Ishikawa (cell line): ENCODE data around the gene EEFSEC.

ENCODE experiments used
- CEBPB ChIP-seq: IDR thresholded peaks from 2 replicates; pipeline ENCODE4 v1.6.1; 2012
- CREB1 ChIP-seq: IDR thresholded peaks from 2 replicates; pipeline ENCODE4 v1.6.1; 2012; ENCODE audit warnings: low read depth
- EP300 ChIP-seq: IDR thresholded peaks from 2 replicates; pipeline ENCODE4 v1.6.1; 2012; ENCODE audit warnings: borderline replicate concordance
- MAX ChIP-seq: IDR thresholded peaks from 2 replicates; pipeline ENCODE4 v1.6.1; 2012
- TAF1 ChIP-seq: IDR thresholded peaks from 2 replicates; pipeline ENCODE4 v1.6.1; 2012; ENCODE audit warnings: low read depth, mild to moderate bottlenecking
- YY1 ChIP-seq: IDR thresholded peaks from 2 replicates; pipeline ENCODE4 v1.6.1; 2012; ENCODE audit warnings: low read depth

DNA sequence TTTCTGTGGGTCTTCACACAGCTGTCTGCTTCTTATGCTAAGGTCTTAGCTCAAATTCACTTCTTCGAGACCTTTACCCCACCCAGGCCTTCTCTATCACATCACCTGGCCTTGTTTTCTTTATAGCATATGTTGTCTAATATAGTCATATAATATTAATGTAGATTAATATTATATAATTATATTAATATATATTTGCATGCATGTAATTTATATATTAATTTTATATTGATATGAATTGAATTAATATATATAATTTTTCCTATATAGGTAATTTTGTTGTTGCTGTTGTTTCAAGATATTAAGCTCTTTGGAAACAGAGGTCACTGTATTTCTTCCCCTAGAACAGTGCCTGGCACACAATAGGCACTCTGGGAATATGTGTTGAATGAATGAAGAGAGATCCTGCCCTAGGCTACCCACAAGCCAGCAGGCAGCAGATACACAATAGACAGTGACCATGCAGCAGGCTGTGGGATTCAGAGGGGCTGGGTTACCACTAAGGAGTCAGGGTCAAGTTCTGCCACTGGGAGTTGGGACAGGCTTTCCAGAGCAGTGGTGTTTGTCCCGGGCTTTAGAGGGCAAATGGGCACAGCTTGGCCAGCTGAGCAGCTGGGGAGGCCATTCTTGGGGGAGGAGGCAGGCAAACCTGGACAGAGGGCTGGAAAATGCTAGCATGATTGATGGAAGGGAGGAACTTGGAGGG, 187.1 kb downstream of the EEFSEC start:
- TF ChIP-seq MAX, result no peak
- no peak for TF ChIP-seq YY1
- TF ChIP-seq EP300, result no peak
- no peak for TF ChIP-seq TAF1
- no peak for TF ChIP-seq CEBPB
- TF ChIP-seq CREB1, result no peak
